ENCODE measurements around the gene DTYMK.

The DTYMK gene

DNA sequence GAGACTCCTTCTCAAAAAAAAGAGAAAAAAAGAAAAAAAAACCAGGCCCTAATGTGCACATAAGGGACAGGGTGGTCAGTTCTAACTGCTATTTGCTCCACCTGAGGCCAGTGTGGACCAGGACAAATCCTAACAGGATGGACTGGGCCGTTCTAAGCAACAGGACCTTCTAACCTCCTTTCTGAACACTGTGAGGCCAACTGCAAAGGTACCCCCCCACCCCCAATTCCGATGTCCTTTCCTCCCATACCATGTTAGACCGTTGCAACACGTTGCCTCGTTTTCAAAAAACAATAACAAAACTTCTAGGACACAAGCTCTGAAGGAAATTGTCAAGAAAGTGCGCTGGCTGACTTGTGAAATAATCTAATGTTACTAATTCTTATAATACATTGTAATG is 50.9 kb downstream of the DTYMK start:
- CTCF ChIA-PET: no interaction called here
- POLR2A ChIA-PET: interaction anchor here (0.7 kb wide), 1 partner anchor 51 kb away, joined by 3 read pairs; the partner anchor contains the start of gene DTYMK
- no peak for TF ChIP-seq ZSCAN30 (tag by site-specific recombination; IDR thresholded peaks at IDR 0.05)
- TF ChIP-seq, protein P1, sequence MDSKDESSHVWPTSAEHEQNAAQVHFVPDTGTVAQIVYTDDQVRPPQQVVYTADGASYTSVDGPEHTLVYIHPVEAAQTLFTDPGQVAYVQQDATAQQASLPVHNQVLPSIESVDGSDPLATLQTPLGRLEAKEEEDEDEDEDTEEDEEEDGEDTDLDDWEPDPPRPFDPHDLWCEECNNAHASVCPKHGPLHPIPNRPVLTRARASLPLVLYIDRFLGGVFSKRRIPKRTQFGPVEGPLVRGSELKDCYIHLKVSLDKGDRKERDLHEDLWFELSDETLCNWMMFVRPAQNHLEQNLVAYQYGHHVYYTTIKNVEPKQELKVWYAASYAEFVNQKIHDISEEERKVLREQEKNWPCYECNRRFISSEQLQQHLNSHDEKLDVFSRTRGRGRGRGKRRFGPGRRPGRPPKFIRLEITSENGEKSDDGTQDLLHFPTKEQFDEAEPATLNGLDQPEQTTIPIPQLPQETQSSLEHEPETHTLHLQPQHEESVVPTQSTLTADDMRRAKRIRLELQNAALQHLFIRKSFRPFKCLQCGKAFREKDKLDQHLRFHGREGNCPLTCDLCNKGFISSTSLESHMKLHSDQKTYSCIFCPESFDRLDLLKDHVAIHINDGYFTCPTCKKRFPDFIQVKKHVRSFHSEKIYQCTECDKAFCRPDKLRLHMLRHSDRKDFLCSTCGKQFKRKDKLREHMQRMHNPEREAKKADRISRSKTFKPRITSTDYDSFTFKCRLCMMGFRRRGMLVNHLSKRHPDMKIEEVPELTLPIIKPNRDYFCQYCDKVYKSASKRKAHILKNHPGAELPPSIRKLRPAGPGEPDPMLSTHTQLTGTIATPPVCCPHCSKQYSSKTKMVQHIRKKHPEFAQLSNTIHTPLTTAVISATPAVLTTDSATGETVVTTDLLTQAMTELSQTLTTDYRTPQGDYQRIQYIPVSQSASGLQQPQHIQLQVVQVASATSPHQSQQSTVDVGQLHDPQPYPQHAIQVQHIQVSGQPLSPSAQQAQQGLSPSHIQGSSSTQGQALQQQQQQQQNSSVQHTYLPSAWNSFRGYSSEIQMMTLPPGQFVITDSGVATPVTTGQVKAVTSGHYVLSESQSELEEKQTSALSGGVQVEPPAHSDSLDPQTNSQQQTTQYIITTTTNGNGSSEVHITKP (tag by site-specific recombination; IDR thresholded peaks at IDR 0.05): peak; percentile 82
- TF ChIP-seq ZNF302 (tag by site-specific recombination; IDR thresholded peaks at IDR 0.05; ENCODE audit: low read depth): no peak

DNA sequence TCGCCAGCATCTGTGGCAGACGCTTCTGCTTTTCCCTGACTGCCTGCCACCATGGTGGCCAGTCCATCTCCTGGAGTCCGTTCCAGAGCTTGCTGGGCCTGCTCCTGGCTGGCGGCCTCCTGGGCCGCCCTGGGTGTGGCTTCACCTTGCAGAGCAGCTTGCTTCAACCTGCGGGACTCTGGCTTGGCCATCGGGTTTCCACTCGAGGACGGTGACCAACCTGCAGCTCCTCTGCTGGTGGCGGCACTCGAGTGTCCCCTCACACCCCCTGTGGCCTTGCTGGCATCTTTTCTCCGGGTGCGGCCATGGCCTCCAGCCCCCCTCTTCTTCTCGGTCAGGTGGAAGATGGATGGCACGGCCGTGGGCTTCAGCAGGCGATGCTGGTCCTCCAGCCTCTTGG is 53.1 kb downstream of the DTYMK start:
- Histone ChIP-seq H3K9me3 (ENCODE audit: control insufficient read depth, insufficient read depth, low read depth, low read length) (no peaks in the 10 kb centered on the region), H3K27ac (ENCODE audit: extremely low read depth, low read depth, low read length) (no peak overlapping the region), H3K4me1 (ENCODE audit: control insufficient read depth, insufficient read depth, low read length) (no peaks in the 10 kb centered on the region; the same call in 1 of the 2 replicates), H3K4me3 (ENCODE audit: low read depth, low read length) (no peak overlapping the region), H3K36me3 (ENCODE audit: control insufficient read depth in 2 of 2, insufficient read depth in 1 of 2, low read length in 2 of 2) (peaks cover 19 to 61% of the 10 kb centered on the region in 2 experiments; a peak in 2 of 3 replicates)
- TF ChIP-seq ZNF544 (tag by site-specific recombination; IDR thresholded peaks at IDR 0.05): no peak
- TF ChIP-seq YY1 (tag by site-specific recombination; IDR thresholded peaks at IDR 0.05): no peak
- TF ChIP-seq ZNF2 (tag by site-specific recombination; IDR thresholded peaks at IDR 0.05): no peak
- TF ChIP-seq ZNF629 (tag by site-specific recombination; IDR thresholded peaks at IDR 0.05): no peak
- TF ChIP-seq, protein P2, sequence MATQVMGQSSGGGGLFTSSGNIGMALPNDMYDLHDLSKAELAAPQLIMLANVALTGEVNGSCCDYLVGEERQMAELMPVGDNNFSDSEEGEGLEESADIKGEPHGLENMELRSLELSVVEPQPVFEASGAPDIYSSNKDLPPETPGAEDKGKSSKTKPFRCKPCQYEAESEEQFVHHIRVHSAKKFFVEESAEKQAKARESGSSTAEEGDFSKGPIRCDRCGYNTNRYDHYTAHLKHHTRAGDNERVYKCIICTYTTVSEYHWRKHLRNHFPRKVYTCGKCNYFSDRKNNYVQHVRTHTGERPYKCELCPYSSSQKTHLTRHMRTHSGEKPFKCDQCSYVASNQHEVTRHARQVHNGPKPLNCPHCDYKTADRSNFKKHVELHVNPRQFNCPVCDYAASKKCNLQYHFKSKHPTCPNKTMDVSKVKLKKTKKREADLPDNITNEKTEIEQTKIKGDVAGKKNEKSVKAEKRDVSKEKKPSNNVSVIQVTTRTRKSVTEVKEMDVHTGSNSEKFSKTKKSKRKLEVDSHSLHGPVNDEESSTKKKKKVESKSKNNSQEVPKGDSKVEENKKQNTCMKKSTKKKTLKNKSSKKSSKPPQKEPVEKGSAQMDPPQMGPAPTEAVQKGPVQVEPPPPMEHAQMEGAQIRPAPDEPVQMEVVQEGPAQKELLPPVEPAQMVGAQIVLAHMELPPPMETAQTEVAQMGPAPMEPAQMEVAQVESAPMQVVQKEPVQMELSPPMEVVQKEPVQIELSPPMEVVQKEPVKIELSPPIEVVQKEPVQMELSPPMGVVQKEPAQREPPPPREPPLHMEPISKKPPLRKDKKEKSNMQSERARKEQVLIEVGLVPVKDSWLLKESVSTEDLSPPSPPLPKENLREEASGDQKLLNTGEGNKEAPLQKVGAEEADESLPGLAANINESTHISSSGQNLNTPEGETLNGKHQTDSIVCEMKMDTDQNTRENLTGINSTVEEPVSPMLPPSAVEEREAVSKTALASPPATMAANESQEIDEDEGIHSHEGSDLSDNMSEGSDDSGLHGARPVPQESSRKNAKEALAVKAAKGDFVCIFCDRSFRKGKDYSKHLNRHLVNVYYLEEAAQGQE (tag by site-specific recombination; IDR thresholded peaks at IDR 0.05): no peak
- TF ChIP-seq ZXDB (tag by site-specific recombination; IDR thresholded peaks at IDR 0.05): no peak
- no peak for TF ChIP-seq ZNF423 (tag by site-specific recombination; IDR thresholded peaks at IDR 0.05)
- TF ChIP-seq ZNF623 (tag by site-specific recombination; IDR thresholded peaks at IDR 0.05): no peak
- no peak for TF ChIP-seq ZNF394 (tag by site-specific recombination; IDR thresholded peaks at IDR 0.05; ENCODE audit: borderline replicate concordance)
- TF ChIP-seq ZNF776 (tag by site-specific recombination; IDR thresholded peaks at IDR 0.05; ENCODE audit: borderline replicate concordance): no peak
- no peak for TF ChIP-seq ZNF202 (tag by site-specific recombination; IDR thresholded peaks at IDR 0.05; ENCODE audit: borderline replicate concordance)
- CTCF ChIA-PET: interaction anchor here (0.7 to 0.8 kb wide), 2 partner anchors 9 to 25 kb away, joined by 4 read pairs; no protein-coding TSS in a partner anchor
- POLR2A ChIA-PET: no interaction called here

More for the DNA sequence above, 50.9 kb downstream of the DTYMK start:
- Histone ChIP-seq H3K36me3 (ENCODE audit: control insufficient read depth in 2 of 2, insufficient read depth in 1 of 2, low read length in 2 of 2) (peaks cover 15 to 65% of the 10 kb centered on the region in 2 experiments; a peak in 2 of 3 replicates), H3K4me3 (ENCODE audit: low read depth, low read length) (peak overlapping the region; percentile 97), H3K4me1 (ENCODE audit: control insufficient read depth, insufficient read depth, low read length) (no peaks in the 10 kb centered on the region), H3K9me3 (ENCODE audit: control insufficient read depth, insufficient read depth, low read depth, low read length) (no peaks in the 10 kb centered on the region), H3K27ac (ENCODE audit: extremely low read depth, low read depth, low read length) (peak overlapping the region; percentile 97)
